BLaER1 (cell line): Measurements from ENCODE around the gene KNOP1.
"Not testable (repeated sequence)": the region's sequence is repeated elsewhere in the genome, so short reads cannot be mapped to it uniquely, and the experiment has no call there.

Experiments used
- H3K27ac ChIP-seq: shearing (Covaris generic); formaldehyde crosslinking; 2 replicates; pipeline ENCODE4 v1.8.1; 2022
- H3K27me3 ChIP-seq: shearing (Covaris generic); formaldehyde crosslinking; 2 replicates; pipeline ENCODE4 v1.8.1; 2022
- H3K36me3 ChIP-seq: shearing (Covaris generic); formaldehyde crosslinking; 2 replicates; pipeline ENCODE4 v1.8.1; 2022
- H3K4me1 ChIP-seq: shearing (Covaris generic); formaldehyde crosslinking; 2 replicates; pipeline ENCODE4 v1.8.1; 2022
- H3K4me2 ChIP-seq: shearing (Covaris generic); formaldehyde crosslinking; 2 replicates; pipeline ENCODE4 v1.8.1; 2022
- H3K4me3 ChIP-seq: shearing (Covaris generic); formaldehyde crosslinking; 2 replicates; pipeline ENCODE4 v1.8.1; 2022
- H3K9ac ChIP-seq: shearing (Covaris generic); formaldehyde crosslinking; 2 replicates; pipeline ENCODE4 v1.8.1; 2022
- H3K9me3 ChIP-seq: shearing (Covaris generic); formaldehyde crosslinking; 2 replicates; pipeline ENCODE4 v1.8.1; 2022
- H4K20me1 ChIP-seq: shearing (Covaris generic); formaldehyde crosslinking; 2 replicates; pipeline ENCODE4 v1.8.1; 2022
- Cebpa-rat ChIP-seq: shearing (Covaris generic); IDR thresholded peaks from 2 replicates; pipeline ENCODE4 v1.8.1; 2022

Gene KNOP1

DNA sequence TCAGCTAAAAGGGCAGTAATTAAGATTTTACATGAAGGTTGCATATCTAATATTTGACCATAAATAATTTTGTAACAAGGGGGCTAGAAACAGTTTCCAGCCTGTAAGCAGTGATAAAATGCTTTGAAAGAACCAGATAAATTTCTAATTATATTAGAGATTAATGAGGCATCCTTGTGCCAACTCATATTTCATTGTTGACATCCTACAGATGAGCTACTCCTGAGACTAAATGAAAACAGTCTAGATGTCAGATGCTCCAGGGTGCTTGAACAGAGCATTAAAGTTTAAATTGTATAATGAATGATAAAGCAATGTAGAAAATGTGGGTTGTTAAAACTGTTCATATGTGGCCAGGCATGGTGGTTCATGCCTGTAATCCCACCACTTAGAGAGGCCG, 23.3 kb upstream of the KNOP1 start:
- Histone ChIP-seq H4K20me1 (no peaks in the 10 kb centered on the region), H3K9ac (no peak overlapping the region), H3K4me3 (no peak overlapping the region), H3K36me3 (no peaks in the 10 kb centered on the region), H3K27me3 (no peaks in the 10 kb centered on the region), H3K27ac (no peak overlapping the region), H3K4me1 (peaks cover 15% of the 10 kb centered on the region), H3K4me2 (no peak overlapping the region), H3K9me3 (no peaks in the 10 kb centered on the region)
- no peak for TF ChIP-seq Cebpa-rat

DNA sequence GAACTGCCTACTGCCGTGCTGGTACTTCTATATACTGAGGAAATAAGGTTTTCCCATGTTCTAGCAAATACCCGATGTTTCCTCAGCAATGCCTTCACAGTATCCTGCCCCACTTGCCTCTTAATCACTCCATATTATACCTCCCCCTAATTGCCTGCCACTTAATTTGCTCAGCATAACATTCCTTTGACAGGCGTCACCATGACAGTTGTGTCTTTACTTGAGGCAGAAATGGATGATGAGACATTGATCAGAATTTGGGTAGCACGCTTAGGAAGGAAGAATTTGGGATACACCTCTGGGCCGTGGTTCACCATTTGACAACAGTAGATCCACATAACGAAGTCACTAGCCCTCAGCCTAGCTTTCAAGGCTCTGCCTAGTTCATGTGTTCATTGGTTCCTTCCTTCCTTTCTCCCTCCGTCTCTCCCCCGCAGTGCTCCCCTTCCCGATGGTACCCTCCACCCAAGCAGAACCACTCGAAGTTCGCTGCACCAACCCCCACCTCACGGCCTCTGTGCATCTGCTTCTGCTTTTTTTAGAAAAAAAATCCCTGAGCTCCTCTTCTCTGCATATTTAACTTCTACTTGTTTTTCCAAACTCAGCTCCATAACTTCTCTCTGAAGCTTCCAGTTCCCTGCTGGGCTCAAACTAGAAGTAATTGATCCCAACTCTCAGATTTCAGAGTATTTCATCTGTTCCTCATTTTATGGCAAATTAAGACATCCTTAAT, 19.4 kb upstream of the KNOP1 start:
- Histone ChIP-seq H3K4me2 (peak overlapping the region; percentile 64), H3K4me3 (no peak overlapping the region), H3K36me3 (no peaks in the 10 kb centered on the region), H3K9ac (no peak overlapping the region), H3K27ac (no peak overlapping the region), H3K27me3 (no peaks in the 10 kb centered on the region), H3K4me1 (peaks cover 22% of the 10 kb centered on the region), H4K20me1 (no peaks in the 10 kb centered on the region), H3K9me3 (no peaks in the 10 kb centered on the region)
- TF ChIP-seq Cebpa-rat: no peak

DNA sequence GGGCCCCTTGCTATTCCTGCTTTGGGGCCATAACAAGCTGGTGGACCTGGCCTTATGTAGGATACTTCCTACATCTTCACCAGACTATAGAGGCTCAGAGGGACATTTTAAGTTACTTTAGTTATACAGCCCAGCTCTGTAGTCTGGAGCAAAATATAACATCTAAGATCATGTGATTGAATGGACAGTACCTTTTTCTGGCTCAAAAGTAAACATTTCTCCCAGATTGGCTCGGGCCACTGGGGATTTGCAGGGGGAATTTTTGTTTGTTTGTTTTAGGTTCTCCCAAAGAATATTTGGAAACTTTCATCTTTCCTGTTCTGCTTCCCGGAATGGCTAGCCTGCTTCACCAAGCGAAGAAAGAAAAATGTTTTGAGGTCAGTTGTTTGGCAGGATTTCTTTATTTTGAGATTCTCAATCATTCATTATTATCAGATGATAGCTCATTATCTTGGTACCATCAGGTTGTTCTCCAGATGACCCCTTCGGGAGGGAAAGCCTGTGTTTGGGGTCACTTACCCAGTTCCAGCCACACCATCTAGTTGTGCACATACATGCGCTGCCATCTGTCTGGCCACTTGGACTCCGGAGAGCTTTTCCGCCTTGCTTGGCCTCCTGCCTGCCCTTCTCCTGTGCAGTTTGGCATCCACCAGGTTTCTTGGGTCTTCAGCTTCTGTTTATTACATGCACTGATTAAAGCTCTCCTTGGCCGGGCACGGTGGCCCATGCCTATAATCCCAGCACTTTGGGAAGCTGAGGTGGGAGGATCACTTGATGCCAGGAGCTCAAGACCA, 17.2 kb upstream of the KNOP1 start:
- TF ChIP-seq Cebpa-rat: no peak
- Histone ChIP-seq H3K4me1 (peaks cover 22% of the 10 kb centered on the region), H3K36me3 (no peaks in the 10 kb centered on the region), H4K20me1 (no peaks in the 10 kb centered on the region), H3K4me2 (peak overlapping the region; percentile 4; the same call in 1 of the 2 replicates), H3K4me3 (no peak overlapping the region), H3K9ac (no peak overlapping the region), H3K27me3 (no peaks in the 10 kb centered on the region), H3K9me3 (no peaks in the 10 kb centered on the region), H3K27ac (no peak overlapping the region)

DNA sequence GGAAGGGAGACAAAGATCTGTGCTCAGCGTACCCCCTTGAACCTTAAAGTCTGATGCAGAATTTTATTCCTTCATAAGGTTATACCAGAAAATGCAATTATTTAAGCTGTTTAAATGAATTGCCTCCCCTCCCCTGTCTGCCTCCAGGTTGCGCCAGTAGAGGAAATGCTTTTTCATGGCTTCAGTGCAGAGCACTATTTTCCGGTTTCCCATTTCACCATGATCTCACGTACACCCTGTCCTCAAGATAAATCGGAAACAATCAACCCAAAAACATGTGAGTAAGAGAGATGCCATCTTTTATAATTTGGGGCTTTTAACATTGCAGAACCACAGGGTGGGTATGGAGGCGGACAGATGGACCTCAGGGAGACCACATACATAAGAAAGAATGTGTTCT, 15.5 kb upstream of the KNOP1 start:
- Histone ChIP-seq H3K4me1 (peaks cover 22% of the 10 kb centered on the region), H3K36me3 (no peaks in the 10 kb centered on the region), H3K9ac (no peak overlapping the region), H3K27ac (no peak overlapping the region), H3K4me2 (no peak overlapping the region), H3K27me3 (no peaks in the 10 kb centered on the region), H3K9me3 (no peaks in the 10 kb centered on the region), H3K4me3 (no peak overlapping the region), H4K20me1 (no peaks in the 10 kb centered on the region)
- TF ChIP-seq Cebpa-rat: no peak

DNA sequence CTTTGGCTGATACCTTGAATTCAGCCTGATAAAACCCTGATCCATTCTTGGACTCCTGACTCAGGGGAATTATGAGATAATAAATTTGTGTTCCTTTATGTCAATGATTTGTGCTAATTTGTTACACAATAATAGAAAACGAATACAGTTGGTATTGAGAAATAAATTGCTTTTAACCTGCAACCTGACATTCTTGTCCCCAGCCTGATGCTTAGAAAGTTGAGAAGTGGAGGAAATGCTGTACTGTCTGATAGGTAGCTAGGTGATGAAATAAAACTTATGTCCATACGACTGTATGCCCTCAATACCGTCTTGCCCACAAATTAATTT, 10.6 kb upstream of the KNOP1 start:
- no peak overlapping the region for H3K4me3 ChIP-seq
- no peaks in the 10 kb centered on the region for H3K36me3 ChIP-seq
- no peak overlapping the region for H3K27ac ChIP-seq
- H3K4me2 ChIP-seq: no peak overlapping the region
- H3K27me3 ChIP-seq: no peaks in the 10 kb centered on the region
- no peaks in the 10 kb centered on the region for H3K4me1 ChIP-seq
- H3K9me3 ChIP-seq: no peaks in the 10 kb centered on the region
- no peaks in the 10 kb centered on the region for H4K20me1 ChIP-seq
- TF ChIP-seq Cebpa-rat: no peak
- H3K9ac ChIP-seq: no peak overlapping the region

DNA sequence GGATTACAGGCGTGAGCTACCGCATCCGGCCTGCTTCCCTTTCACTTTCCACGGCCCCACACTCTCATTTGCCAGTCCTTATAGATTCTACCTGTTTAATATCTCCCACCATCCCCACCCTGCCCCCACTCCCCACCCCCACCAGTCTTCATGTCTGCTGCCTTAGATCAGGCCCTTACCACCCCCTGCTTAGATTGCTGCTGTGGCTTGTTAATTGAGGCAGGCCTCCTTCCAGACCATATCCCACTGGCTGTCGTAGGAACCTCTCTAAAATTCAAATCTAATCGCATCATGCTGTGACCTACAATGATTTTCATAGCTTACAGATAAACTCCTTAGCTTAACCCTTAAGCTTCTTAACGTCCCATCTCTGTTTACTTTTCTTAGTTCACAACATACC, 5.0 kb upstream of the KNOP1 start:
- H3K27ac ChIP-seq: no peak overlapping the region
- no peak overlapping the region for H3K4me3 ChIP-seq
- H3K27me3 ChIP-seq: no peaks in the 10 kb centered on the region
- no peaks in the 10 kb centered on the region for H3K36me3 ChIP-seq
- no peaks in the 10 kb centered on the region for H4K20me1 ChIP-seq
- no peak overlapping the region for H3K4me2 ChIP-seq
- H3K4me1 ChIP-seq: peaks cover 19% of the 10 kb centered on the region; the same call in 1 of the 2 replicates
- H3K9ac ChIP-seq: no peak overlapping the region
- TF ChIP-seq Cebpa-rat: no peak
- H3K9me3 ChIP-seq: no peaks in the 10 kb centered on the region

DNA sequence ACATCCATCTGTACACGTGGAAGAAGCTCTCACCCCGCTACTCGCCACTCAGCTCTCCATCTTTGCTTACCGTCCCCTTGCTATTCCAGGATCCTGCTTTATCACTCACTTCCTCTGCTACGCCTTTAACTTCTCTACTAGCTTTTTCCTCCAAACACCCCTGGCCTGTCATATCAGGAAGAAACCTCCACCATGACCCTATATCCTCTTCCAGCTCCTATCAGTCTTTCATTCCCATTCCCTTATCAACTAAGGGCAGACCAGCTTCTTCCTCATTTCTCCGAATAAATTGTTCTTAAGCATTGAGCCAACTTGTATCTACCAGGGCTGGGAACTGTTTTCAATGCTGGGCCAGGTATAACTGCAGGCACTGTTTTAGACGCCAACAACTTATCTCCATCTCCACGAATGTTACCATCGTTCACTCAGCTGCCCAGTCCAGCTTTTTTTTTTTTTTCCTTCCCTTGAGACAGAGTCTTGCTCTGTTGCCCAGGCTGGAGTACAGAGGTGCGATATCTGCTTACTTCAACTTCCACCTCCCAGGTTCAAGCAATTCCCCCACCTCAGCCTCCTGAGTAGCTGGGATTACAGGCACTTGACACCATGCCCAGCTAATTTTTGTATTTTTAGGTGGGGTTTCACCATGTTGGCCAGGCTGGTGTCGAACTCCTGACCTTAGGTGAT, 4.4 kb upstream of the KNOP1 start:
- Histone ChIP-seq H3K4me3 (no peak overlapping the region), H3K4me2 (no peak overlapping the region), H3K27me3 (no peaks in the 10 kb centered on the region), H3K27ac (no peak overlapping the region), H3K9me3 (no peaks in the 10 kb centered on the region), H3K9ac (no peak overlapping the region), H3K36me3 (no peaks in the 10 kb centered on the region), H3K4me1 (peaks cover 19% of the 10 kb centered on the region; the same call in 1 of the 2 replicates), H4K20me1 (no peaks in the 10 kb centered on the region)
- no peak for TF ChIP-seq Cebpa-rat

DNA sequence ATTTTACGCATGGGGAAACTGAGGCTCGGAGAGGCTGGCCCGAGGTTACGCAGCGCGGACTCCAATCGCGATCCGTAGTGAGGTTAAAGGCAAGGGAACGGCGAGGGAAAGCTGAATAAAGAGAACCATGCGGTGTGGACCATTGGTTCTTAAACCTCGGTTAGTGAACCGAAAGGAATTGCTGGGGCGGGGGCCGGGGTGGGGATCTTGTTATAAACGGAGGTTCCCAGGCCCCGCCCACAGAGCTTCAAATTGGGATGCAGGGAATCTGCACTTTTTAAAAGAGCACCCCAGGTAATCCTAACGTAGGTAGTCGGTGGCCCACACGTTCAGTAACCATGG, 568 bp upstream of the KNOP1 start:
- no peaks in the 10 kb centered on the region for H3K9me3 ChIP-seq
- peaks cover 36% of the 10 kb centered on the region for H3K4me1 ChIP-seq
- peak overlapping the region; percentile 86 for H3K4me3 ChIP-seq
- peak overlapping the region; percentile 89 for H3K4me2 ChIP-seq
- H3K27ac ChIP-seq: peak overlapping the region; percentile 83; the same call in 1 of the 2 replicates
- peaks cover 32% of the 10 kb centered on the region for H4K20me1 ChIP-seq
- TF ChIP-seq Cebpa-rat: no peak
- H3K27me3 ChIP-seq: no peaks in the 10 kb centered on the region
- peaks cover 25% of the 10 kb centered on the region for H3K36me3 ChIP-seq
- H3K9ac ChIP-seq: peak overlapping the region; percentile 85

DNA sequence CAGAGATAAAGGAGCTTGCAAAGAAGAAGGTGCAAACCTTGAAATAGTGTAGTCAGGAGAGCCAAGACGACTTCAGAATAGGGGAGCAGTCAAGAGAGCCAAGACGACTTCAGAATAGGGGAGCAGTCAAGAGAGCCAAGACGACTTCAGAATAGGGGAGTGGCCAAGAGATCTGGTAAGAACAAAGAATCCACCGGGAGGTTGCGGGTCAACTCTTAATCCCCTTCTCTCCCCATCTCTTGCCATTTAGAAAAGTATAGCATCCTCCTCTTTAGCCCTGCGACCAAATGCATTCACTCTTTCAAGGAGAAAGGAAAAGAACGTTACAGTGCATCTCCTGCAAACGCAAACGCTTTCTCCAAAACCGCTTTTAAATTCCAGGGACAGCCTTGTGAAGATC, 713 bp downstream of the KNOP1 start:
- Histone ChIP-seq H3K9me3 (no peaks in the 10 kb centered on the region), H3K27me3 (no peaks in the 10 kb centered on the region), H3K4me1 (peaks cover 36% of the 10 kb centered on the region), H3K4me3 (peak overlapping the region; percentile 86), H3K36me3 (peaks cover 38% of the 10 kb centered on the region), H4K20me1 (peaks cover 44% of the 10 kb centered on the region), H3K27ac (peak overlapping the region; percentile 83), H3K9ac (peak overlapping the region; percentile 85), H3K4me2 (peak overlapping the region; percentile 95)
- no peak for TF ChIP-seq Cebpa-rat

DNA sequence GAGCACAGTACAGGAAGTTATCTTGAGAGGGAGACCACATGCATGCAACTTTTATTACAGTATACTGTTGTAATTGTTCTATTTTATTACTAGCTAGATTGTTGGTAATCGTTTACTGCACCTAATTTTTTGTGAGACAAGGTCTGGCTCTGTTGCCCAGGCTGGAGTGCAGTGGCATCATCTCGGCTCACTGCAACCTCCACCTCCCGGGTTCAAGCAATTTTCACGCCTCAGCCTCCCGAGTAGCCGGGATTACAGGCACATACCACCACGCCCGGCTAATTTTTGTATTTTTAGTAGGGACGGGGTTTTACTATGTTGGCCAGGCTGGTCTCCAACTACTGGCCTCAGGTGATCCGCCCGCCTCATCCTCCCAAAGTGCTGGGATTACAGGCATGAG, 1.3 kb downstream of the KNOP1 start:
- Histone ChIP-seq H3K4me3 (peak overlapping the region; percentile 86), H3K9ac (peak overlapping the region; percentile 85), H4K20me1 (peaks cover 50% of the 10 kb centered on the region), H3K4me2 (peak overlapping the region; percentile 95), H3K27ac (peak overlapping the region; percentile 83; the same call in 1 of the 2 replicates), H3K36me3 (peaks cover 44% of the 10 kb centered on the region), H3K4me1 (peaks cover 36% of the 10 kb centered on the region)
- not testable (repeated sequence) for H3K9me3 ChIP-seq, H3K27me3 ChIP-seq
